Heart left ventricle (tissue), 13 donors: ENCODE results near the gene HIBADH.

Experiments
- POLR2A ChIP-seq, 2 donors: fragments of 450-650 bp; IDR thresholded peaks; one replicate each; pipeline ENCODE4 v1.6.1; 2017; ENCODE audit warnings: antibody characterized with exemption in 2 of 2, mild to moderate bottlenecking in 2 of 2, moderate library complexity in 2 of 2
- TF ChIP-seq, protein P1 (sequence below), 12 donors: fragments of 200-600 bp; sonication (generic) in 4 of 12; IDR thresholded peaks; one replicate each; pipeline versions ENCODE4 v1.5.0 to v1.8.0; 2018 to 2022; ENCODE audit warnings: antibody characterized with exemption in 12 of 12, mild to moderate bottlenecking in 5 of 12
- donor health status: ischemic (EF 13 %, LVEDD 7.1; RV severe dilation, severe dysfunction).
- donor health status: DM: no; HTN: yes; CAD: no.
- donor health status: DM: no; HTN: no; CAD: no.
- donor health status: ischemic (EF 25% LVEDD 6.9; RV normal size, moderate dysfunction).
- donor health status: ischemic (EF 25% LVEDD 5.7; RV mildly dilated, moderate dysfunction).
- donor health status: ischemic (EF 35%, LVEDD 5.7; RV mildly dilated, moderate dysfunction).
- donor health status: nonischemic (EF 11% LVEDD 7.7; RV severe dilation, severe dysfunction).
- donor health status: DM: yes; HTN: yes; CAD: no.
- donor health status: PGD.
- donor health status: ischemic (EF 29% LVEDD 5.4; RV normal size, mild dysfunction).
- donor health status: nonischemic (EF 23%, LVEDD 6.1; RV moderate dilation, normal function).

DNA sequence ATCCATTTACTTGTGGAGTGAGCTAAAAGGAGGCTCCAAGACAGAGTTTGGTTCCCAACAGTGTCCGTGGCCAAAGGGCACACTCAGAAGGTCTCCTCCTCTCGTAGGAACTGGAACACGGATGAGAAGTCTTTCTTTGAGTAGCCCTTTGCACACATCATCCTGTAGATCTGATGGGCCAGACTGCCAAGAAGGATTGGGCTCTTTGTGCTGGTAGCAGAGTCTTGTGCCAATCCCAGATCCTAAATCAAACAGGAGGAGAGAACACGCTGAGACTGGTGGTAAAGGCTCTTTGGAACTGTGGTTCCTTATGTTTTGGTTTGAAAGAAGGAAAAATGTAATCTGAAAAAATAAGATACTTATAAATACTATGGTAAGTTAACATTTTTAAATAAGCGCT is 136.6 kb downstream of the HIBADH start:
- no peak for TF ChIP-seq POLR2A (IDR thresholded peaks at IDR 0.05)
- TF ChIP-seq, protein P1, sequence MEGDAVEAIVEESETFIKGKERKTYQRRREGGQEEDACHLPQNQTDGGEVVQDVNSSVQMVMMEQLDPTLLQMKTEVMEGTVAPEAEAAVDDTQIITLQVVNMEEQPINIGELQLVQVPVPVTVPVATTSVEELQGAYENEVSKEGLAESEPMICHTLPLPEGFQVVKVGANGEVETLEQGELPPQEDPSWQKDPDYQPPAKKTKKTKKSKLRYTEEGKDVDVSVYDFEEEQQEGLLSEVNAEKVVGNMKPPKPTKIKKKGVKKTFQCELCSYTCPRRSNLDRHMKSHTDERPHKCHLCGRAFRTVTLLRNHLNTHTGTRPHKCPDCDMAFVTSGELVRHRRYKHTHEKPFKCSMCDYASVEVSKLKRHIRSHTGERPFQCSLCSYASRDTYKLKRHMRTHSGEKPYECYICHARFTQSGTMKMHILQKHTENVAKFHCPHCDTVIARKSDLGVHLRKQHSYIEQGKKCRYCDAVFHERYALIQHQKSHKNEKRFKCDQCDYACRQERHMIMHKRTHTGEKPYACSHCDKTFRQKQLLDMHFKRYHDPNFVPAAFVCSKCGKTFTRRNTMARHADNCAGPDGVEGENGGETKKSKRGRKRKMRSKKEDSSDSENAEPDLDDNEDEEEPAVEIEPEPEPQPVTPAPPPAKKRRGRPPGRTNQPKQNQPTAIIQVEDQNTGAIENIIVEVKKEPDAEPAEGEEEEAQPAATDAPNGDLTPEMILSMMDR (IDR thresholded peaks at IDR 0.05), result no peak
